Endothelial cell of umbilical vein (primary cell): ENCODE results near the gene IRF1. TPM values are rescaled to one million over a fixed set of nuclear protein-coding genes. Genes with fewer than 3 reads are reported as not detected.

ENCODE experiments used
- BruUV-seq: library from RNA; stranded (reverse); fragments of 400-500 nt; replicated peaks from 2 replicates; lab custom pipeline; 2021; lab: Mats Ljungman, UMichigan
- CTCF ChIA-PET: fragments of 300-600, 350-600 bp; sonication (Branson Sonifier 250); formaldehyde crosslinking; loops from one replicate; lab custom pipeline; 2021; ENCODE audit warnings: antibody characterized with exemption, inconsistent platforms; lab: Charles Lee
- POLR2A ChIA-PET: fragments of 300-600, 350-600 bp; sonication (Branson Sonifier 250); formaldehyde crosslinking; loops from one replicate; lab custom pipeline; 2021; ENCODE audit warnings: antibody characterized with exemption, inconsistent platforms; lab: Charles Lee
- DNase-seq: peaks from one replicate; pipeline ENCODE4 v3.0.0-alpha.2; 2011; ENCODE audit warnings: low read depth, low spot score
- FAIRE-seq: peaks from 2 replicates; lab custom pipeline; 2011; peaks lifted over from hg19 to GRCh38; lab: Jason Lieb, UNC
- H2AFZ ChIP-seq: 2 replicates; pipeline ENCODE4 v1.6.0; 2012; ENCODE audit warnings: low read depth, low read length, control low read depth, inconsistent platforms
- H3K27ac ChIP-seq: 2 replicates; pipeline ENCODE4 v1.5.1; 2011; ENCODE audit warnings: low read depth, mild to moderate bottlenecking, control low read depth, low read length, moderate library complexity; ENCODE audit not compliant: insufficient read depth
- H3K27me3 ChIP-seq, 2 experiments: 2 replicates each; pipeline versions ENCODE4 v1.6.0 to v1.6.1; 2011; ENCODE audit warnings: low read length in 2 of 2, mixed read lengths in 1 of 2; ENCODE audit not compliant: control insufficient read depth in 2 of 2, insufficient read depth in 2 of 2
- H3K36me3 ChIP-seq, 2 experiments: 2 replicates in 1 of 2; 3 replicates in 1 of 2; pipeline ENCODE4 v1.5.1; 2011; ENCODE audit warnings: low read length in 2 of 2, mild to moderate bottlenecking in 1 of 2, moderate library complexity in 1 of 2; ENCODE audit not compliant: control insufficient read depth in 2 of 2, insufficient read depth in 2 of 2; ENCODE audit errors: extremely low read depth in 1 of 2
- H3K4me1 ChIP-seq: 3 replicates; pipeline ENCODE4 v1.5.1; 2011; ENCODE audit warnings: mild to moderate bottlenecking, low read length; ENCODE audit not compliant: control insufficient read depth, insufficient read depth; ENCODE audit errors: extremely low read depth
- H3K4me2 ChIP-seq: 2 replicates; pipeline ENCODE4 v1.6.1; 2011; ENCODE audit warnings: low read length, control low read depth, mixed read lengths; ENCODE audit not compliant: insufficient read depth
- H3K4me3 ChIP-seq, 3 experiments: fragments of 200-600 bp in 1 of 3; sonication (generic), shearing (Covaris generic) in 1 of 3; replicated peaks in 1 of 3; 2 replicates each; pipeline ENCODE4 v1.5.1; 2011 to 2016; ENCODE audit warnings: control low read depth in 3 of 3, low read length in 3 of 3, mild to moderate bottlenecking in 2 of 3, inconsistent platforms in 1 of 3, low read depth in 1 of 3, moderate library complexity in 1 of 3; ENCODE audit not compliant: insufficient read depth in 1 of 3
- H3K79me2 ChIP-seq: 2 replicates; pipeline ENCODE4 v1.6.0; 2012; ENCODE audit warnings: low read length, inconsistent platforms; ENCODE audit not compliant: control insufficient read depth, insufficient read depth
- H3K9ac ChIP-seq: replicated peaks from 2 replicates; pipeline ENCODE3; 2011; ENCODE audit warnings: low read length, control low read depth; ENCODE audit not compliant: insufficient read depth; ENCODE audit errors: extremely low read depth
- H3K9me1 ChIP-seq: replicated peaks from 3 replicates; pipeline ENCODE4 v1.6.0; 2011; ENCODE audit warnings: mild to moderate bottlenecking, low read length; ENCODE audit not compliant: control insufficient read depth, insufficient read depth; ENCODE audit errors: extremely low read depth
- H3K9me3 ChIP-seq: replicated peaks from 2 replicates; pipeline ENCODE4 v1.5.1; 2012; ENCODE audit warnings: low read length, inconsistent platforms; ENCODE audit not compliant: control insufficient read depth, insufficient read depth
- H4K20me1 ChIP-seq: replicated peaks from 2 replicates; pipeline ENCODE3; 2011; ENCODE audit warnings: mild to moderate bottlenecking, low read length; ENCODE audit not compliant: control insufficient read depth, insufficient read depth; ENCODE audit errors: extremely low read depth
- CTCF ChIP-seq, 2 donors: IDR thresholded peaks; 1 replicate in 1 of 2; 2 replicates in 1 of 2; pipeline ENCODE4 v1.5.1; 2011; ENCODE audit warnings: low read length in 2 of 2, mild to moderate bottlenecking in 2 of 2, moderate library complexity in 2 of 2, control low read depth in 1 of 2, inconsistent platforms in 1 of 2, low read depth in 1 of 2; ENCODE audit not compliant: insufficient read depth in 1 of 2; ENCODE audit errors: extremely low read depth in 1 of 2
- EZH2 ChIP-seq: IDR thresholded peaks from 2 replicates; pipeline ENCODE4 v1.6.1; 2012; ENCODE audit warnings: borderline replicate concordance, low read depth, mild to moderate bottlenecking, moderate library complexity, low read length, inconsistent platforms; ENCODE audit not compliant: severe bottlenecking
- FOS ChIP-seq: IDR thresholded peaks from 2 replicates; pipeline ENCODE4 v1.6.1; 2011; ENCODE audit warnings: mild to moderate bottlenecking, low read length, moderate library complexity, borderline replicate concordance; ENCODE audit not compliant: insufficient read depth
- GATA2 ChIP-seq: IDR thresholded peaks from 2 replicates; pipeline ENCODE4 v1.7.0; 2011; ENCODE audit warnings: low read depth, mild to moderate bottlenecking, moderate library complexity, mixed read lengths, low read length; ENCODE audit not compliant: insufficient read length, insufficient read depth
- JUN ChIP-seq: IDR thresholded peaks from 2 replicates; pipeline ENCODE4 v1.6.1; 2011; ENCODE audit warnings: borderline replicate concordance, low read depth; ENCODE audit not compliant: insufficient read length, insufficient read depth
- MAX ChIP-seq: IDR thresholded peaks from 2 replicates; pipeline ENCODE4 v1.6.1; 2011; ENCODE audit not compliant: insufficient read depth, insufficient read length
- MYC ChIP-seq: IDR thresholded peaks from one replicate; pipeline ENCODE4 v1.6.1; 2011; ENCODE audit warnings: mild to moderate bottlenecking, low read depth, low read length
- POLR2A ChIP-seq: IDR thresholded peaks from 2 replicates; pipeline ENCODE4 v1.6.1; 2012; ENCODE audit warnings: low read depth, mild to moderate bottlenecking, control low read depth, low read length
- POLR2AphosphoS5 ChIP-seq: IDR thresholded peaks from 2 replicates; pipeline ENCODE4 v1.6.1; 2012; ENCODE audit warnings: low read depth, mild to moderate bottlenecking, control low read depth, low read length, moderate library complexity; ENCODE audit not compliant: insufficient read depth
- dilution Hi-C: fragments of 300-500 bp; cut with MboI; formaldehyde crosslinking; loops from one replicate; pipeline ENCODE4 v1.15.0; 2019; ENCODE audit warnings: low sequenced_read_pairs; ENCODE audit not compliant: extremely low pct_ligation_motif_present
- intact Hi-C: fragments of 100-400 bp; cut with micrococcal nuclease; formaldehyde crosslinking; loops from one replicate; pipeline ENCODE4 v1.10.0; 2022
- polyA plus RNA-seq, 4 experiments: library from polyadenylated mRNA; depleted of rRNA in 3 of 4; stranded (reverse) in 3 of 4; unstranded in 1 of 4; fragments of >200 nt; gene quantifications; 2 replicates each; pipeline versions ENCODE4 v1.2.1 to v1.2.3, GENCODE V29; 2011 to 2012; ENCODE audit warnings: missing spikeins in 1 of 4
- total RNA-seq: library from RNA; stranded (reverse); gene quantifications from 2 replicates; pipeline ENCODE4 v1.2.3, GENCODE V29; 2021

Gene IRF1
- total and polyA plus RNA-seq, 2 donors (not counting 3 experiments of a cell fraction or from before 2014, with no cell fraction given): 12.3 to 28.0 TPM

GRCh38 chr5:132457371-132458225 is 33.0 kb downstream of the IRF1 start:
- POLR2A ChIA-PET: interaction anchor here (0.7 kb wide), 1 partner anchor 9 kb away, joined by 3 read pairs; no protein-coding TSS in a partner anchor
- no TSS peak for BruUV-seq
- no peak overlapping the region for H2AFZ ChIP-seq
- CTCF ChIA-PET: interaction anchor here (1.0 to 2.9 kb wide), 15 partner anchors 9 to 71 kb away, joined by 3 to 9 read pairs (median 6); partner anchors contain the start of gene IRF1
- H3K4me2 ChIP-seq: no peak overlapping the region
- no peaks in the 10 kb centered on the region for H3K79me2 ChIP-seq
- H3K27ac ChIP-seq: no peak overlapping the region
- no peak for TF ChIP-seq MAX
- TF ChIP-seq JUN: no peak
- TF ChIP-seq EZH2: no peak
- no peak for TF ChIP-seq CTCF (IDR thresholded peaks at IDR 0.05; ENCODE audit: extremely low read depth in 1 of 2, insufficient read depth in 1 of 2, low read depth in 1 of 2, low read length in 2 of 2)
- no peak for TF ChIP-seq GATA2
- TF ChIP-seq FOS: no peak
- TF ChIP-seq MYC: no peak
- no peak for TF ChIP-seq POLR2A
- no peak for TF ChIP-seq POLR2AphosphoS5
- no peaks in the 10 kb centered on the region for H4K20me1 ChIP-seq
- no peak overlapping the region for H3K4me3 ChIP-seq
- DNase-seq (no peak), FAIRE-seq (no peak)
- no peaks in the 10 kb centered on the region for H3K9me3 ChIP-seq
- peaks cover 22% of the 10 kb centered on the region for H3K4me1 ChIP-seq
- intact Hi-C loops: no loop called here
- H3K9me1 ChIP-seq: no peaks in the 10 kb centered on the region
- dilution Hi-C loops: no loop called here
- no peak overlapping the region for H3K9ac ChIP-seq
- no peaks in the 10 kb centered on the region for H3K27me3 ChIP-seq
- H3K36me3 ChIP-seq: no peaks in the 10 kb centered on the region
